Measurements from ENCODE around the gene SUGCT. TPM values are rescaled to one million over a fixed set of nuclear protein-coding genes. Genes with fewer than 3 reads are reported as not detected.

SUGCT gene
- total and polyA plus RNA-seq, 2 of the 13 experiments (the other 11 are each of a cell fraction or from before 2014, with no cell fraction given): 10.1 to 22.2 TPM

DNA sequence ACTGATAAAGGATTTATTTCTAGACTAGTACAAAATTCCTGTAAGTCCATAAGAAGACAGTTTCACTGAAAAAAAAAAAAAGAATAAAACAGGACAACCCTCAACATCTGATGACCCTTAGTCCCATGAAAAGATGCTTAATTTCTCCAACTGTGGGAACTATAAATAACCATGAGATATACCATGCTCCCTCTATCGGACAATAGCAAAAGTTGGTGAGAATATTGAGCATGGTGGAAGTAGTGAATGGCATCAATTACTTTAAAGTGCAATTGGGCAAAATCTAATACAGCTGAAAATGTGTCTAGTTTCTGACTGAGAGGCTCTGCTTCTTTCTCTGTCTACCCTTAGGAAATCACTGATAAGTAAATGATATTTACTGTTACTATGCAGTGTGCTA lies 348.8 kb downstream of the SUGCT start:
- DNase-seq (ENCODE audit: low spot score) (no peak), ATAC-seq (no peak), FAIRE-seq (no peak)
- Histone ChIP-seq H4K20me1 (ENCODE audit: insufficient read depth, low read length) (no peaks in the 10 kb centered on the region), H3K4me1 (ENCODE audit: insufficient read depth, low read length) (no peaks in the 10 kb centered on the region), H2AFZ (ENCODE audit: low read length) (no peak overlapping the region), H3K9ac (ENCODE audit: insufficient read depth, low read depth, low read length) (no peak overlapping the region), H3K27ac (ENCODE audit: extremely low read length, insufficient read depth, low read length) (no peak overlapping the region), H3K79me2 (ENCODE audit: insufficient read depth, low read length) (no peaks in the 10 kb centered on the region), H3K4me2 (ENCODE audit: low read depth, low read length) (no peak overlapping the region), H3K4me3 (replicated peaks in 1 of 3; ENCODE audit: insufficient read depth in 1 of 3, low read depth in 2 of 3, low read length in 3 of 3) (no peak overlapping the region), H3K9me3 (ENCODE audit: low read length) (no peaks in the 10 kb centered on the region), H3K27me3 (ENCODE audit: control insufficient read depth in 1 of 2, insufficient read depth in 2 of 2, low read length in 2 of 2) (no peaks in the 10 kb centered on the region), H3K36me3 (replicated peaks in 1 of 2; ENCODE audit: control insufficient read depth in 1 of 2, insufficient read depth in 2 of 2, low read length in 2 of 2) (no peaks in the 10 kb centered on the region)
- ChIA-PET POLR2A (interaction anchor here (1.6 kb wide), 1 partner anchor 13 kb away, joined by 4 read pairs; no protein-coding TSS in a partner anchor), CTCF (ENCODE audit: low intra/inter-chr PET ratio, low total read pairs) (no interaction called here)
- BruUV-seq (replicated peaks): no TSS peak
- intact Hi-C loops (cut with micrococcal nuclease; ENCODE audit: unreplicated experiment): no loop called here
- 87% methylated on average over 1 of the region's 1 CpG for WGBS (ENCODE audit: low lambda C conversion rate)
- in situ Hi-C loops (cut with HindIII; ENCODE audit: extremely low pct_ligation_motif_present, low pct_unique_long_range_greater_than_20kb): no loop called here
- TF ChIP-seq SMARCC2 (IDR thresholded peaks at IDR 0.05) (no peak), ZNF136 (CRISPR knock-in tag; IDR thresholded peaks at IDR 0.05; ENCODE audit: low read depth) (no peak), ZNF746 (CRISPR knock-in tag; IDR thresholded peaks at IDR 0.05) (no peak), ZNF337 (CRISPR knock-in tag; IDR thresholded peaks at IDR 0.05; ENCODE audit: borderline replicate concordance, low read depth) (no peak), ZNF335 (CRISPR knock-in tag; IDR thresholded peaks at IDR 0.05) (no peak), MZF1 (CRISPR knock-in tag; IDR thresholded peaks at IDR 0.05; ENCODE audit: borderline replicate concordance) (no peak), ZFP36L2 (CRISPR knock-in tag; IDR thresholded peaks at IDR 0.05) (no peak), SUZ12 (IDR thresholded peaks at IDR 0.05; ENCODE audit: low read depth, low read length) (no peak), ZNF766 (CRISPR knock-in tag; IDR thresholded peaks at IDR 0.05; ENCODE audit: borderline replicate concordance) (no peak), HNRNPUL1 (IDR thresholded peaks at IDR 0.05; ENCODE audit: low read depth, low read length) (no peak), NRL (CRISPR knock-in tag; IDR thresholded peaks at IDR 0.05; ENCODE audit: borderline replicate concordance) (no peak), GTF3A (CRISPR knock-in tag; conservative IDR thresholded peaks at IDR 0.05) (no peak), TCF7 (IDR thresholded peaks at IDR 0.05; ENCODE audit: low read depth) (no peak)
- TF ChIP-seq, protein P1, sequence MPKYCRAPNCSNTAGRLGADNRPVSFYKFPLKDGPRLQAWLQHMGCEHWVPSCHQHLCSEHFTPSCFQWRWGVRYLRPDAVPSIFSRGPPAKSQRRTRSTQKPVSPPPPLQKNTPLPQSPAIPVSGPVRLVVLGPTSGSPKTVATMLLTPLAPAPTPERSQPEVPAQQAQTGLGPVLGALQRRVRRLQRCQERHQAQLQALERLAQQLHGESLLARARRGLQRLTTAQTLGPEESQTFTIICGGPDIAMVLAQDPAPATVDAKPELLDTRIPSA (CRISPR knock-in tag; IDR thresholded peaks at IDR 0.05; ENCODE audit: borderline replicate concordance): no peak
- TF ChIP-seq, protein P2, sequence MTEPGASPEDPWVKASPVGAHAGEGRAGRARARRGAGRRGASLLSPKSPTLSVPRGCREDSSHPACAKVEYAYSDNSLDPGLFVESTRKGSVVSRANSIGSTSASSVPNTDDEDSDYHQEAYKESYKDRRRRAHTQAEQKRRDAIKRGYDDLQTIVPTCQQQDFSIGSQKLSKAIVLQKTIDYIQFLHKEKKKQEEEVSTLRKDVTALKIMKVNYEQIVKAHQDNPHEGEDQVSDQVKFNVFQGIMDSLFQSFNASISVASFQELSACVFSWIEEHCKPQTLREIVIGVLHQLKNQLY (CRISPR knock-in tag; IDR thresholded peaks at IDR 0.05): no peak
- TF ChIP-seq, protein P3, sequence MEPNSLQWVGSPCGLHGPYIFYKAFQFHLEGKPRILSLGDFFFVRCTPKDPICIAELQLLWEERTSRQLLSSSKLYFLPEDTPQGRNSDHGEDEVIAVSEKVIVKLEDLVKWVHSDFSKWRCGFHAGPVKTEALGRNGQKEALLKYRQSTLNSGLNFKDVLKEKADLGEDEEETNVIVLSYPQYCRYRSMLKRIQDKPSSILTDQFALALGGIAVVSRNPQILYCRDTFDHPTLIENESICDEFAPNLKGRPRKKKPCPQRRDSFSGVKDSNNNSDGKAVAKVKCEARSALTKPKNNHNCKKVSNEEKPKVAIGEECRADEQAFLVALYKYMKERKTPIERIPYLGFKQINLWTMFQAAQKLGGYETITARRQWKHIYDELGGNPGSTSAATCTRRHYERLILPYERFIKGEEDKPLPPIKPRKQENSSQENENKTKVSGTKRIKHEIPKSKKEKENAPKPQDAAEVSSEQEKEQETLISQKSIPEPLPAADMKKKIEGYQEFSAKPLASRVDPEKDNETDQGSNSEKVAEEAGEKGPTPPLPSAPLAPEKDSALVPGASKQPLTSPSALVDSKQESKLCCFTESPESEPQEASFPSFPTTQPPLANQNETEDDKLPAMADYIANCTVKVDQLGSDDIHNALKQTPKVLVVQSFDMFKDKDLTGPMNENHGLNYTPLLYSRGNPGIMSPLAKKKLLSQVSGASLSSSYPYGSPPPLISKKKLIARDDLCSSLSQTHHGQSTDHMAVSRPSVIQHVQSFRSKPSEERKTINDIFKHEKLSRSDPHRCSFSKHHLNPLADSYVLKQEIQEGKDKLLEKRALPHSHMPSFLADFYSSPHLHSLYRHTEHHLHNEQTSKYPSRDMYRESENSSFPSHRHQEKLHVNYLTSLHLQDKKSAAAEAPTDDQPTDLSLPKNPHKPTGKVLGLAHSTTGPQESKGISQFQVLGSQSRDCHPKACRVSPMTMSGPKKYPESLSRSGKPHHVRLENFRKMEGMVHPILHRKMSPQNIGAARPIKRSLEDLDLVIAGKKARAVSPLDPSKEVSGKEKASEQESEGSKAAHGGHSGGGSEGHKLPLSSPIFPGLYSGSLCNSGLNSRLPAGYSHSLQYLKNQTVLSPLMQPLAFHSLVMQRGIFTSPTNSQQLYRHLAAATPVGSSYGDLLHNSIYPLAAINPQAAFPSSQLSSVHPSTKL (CRISPR knock-in tag; IDR thresholded peaks at IDR 0.05): no peak
